ENCODE results near the gene SPATA13.

- TF ChIP-seq EZH2 (IDR thresholded peaks at IDR 0.05; ENCODE audit: insufficient read depth, poor library complexity, severe bottlenecking), result no peak
- no peak for TF ChIP-seq EZH2phosphoT487 (IDR thresholded peaks at IDR 0.05; ENCODE audit: insufficient read depth, low read depth)
These were observed 107.3 kb downstream of the SPATA13 start for GRCh38 chr13:24267801-24268200.

Data from GM23248 (cell line).